Activated CD8-positive, alpha-beta memory T cell treated with anti-CD3 and anti-CD28 coated beads, Interleukin-2, amount 50 U/mL, for 24 hours (primary cell): Measurements from ENCODE around the gene UNC13A.

Source experiments
- DNase-seq: peaks from one replicate; pipeline ENCODE4 v3.0.0-alpha.2; 2020; ENCODE audit errors: extremely low read depth

Gene UNC13A

DNA sequence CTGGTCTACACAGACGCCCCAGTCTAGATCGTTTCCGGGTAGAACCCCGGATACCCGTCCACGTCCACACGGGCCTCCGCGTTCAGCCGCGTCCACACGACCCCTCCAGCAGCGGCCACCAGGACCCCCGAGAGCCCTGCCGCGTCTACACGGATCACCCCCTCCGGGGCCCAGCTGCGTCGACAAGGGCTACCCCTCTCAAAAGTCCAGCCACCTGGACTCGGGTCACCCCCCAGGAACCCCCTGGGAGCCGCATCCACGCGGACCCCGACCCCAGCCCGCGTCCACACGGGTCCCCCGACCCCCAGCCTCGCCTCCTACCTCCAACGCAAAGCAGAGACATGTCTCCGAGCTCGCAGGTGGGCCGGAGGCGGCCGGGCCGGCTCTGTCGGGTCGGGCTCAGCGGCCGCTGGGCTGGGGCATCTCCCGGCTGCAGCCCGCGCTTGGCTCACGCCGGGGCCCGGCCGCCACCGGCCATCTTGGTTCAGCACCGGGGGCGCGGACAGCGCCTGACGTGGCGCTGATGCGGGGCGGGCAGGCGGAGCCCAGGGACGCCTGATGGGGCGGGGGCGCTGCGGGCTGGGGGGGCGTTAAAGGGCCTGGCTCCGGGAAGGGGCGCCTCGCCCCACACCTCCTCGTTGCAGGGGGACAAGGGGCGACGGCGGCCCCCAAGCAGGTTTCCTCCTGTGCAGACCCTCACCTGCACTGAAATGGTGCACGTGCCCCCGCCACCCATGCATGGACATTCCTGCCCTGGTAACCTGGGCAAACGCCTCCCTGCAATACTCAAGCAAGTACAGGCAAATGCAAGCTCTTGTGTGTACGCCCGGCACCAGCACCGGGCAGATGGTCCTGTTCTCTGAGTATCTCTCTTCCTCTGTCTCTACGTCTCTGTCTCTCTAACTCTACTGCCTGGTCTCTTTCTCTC is at the start of gene UNC13A:
TSS of gene UNC13A (minus strand) at position 498 of the 928 bp plus-strand sequence. CDS start at position 343, 155 bp downstream.
- DNase-seq: peak; percentile 6

DNA sequence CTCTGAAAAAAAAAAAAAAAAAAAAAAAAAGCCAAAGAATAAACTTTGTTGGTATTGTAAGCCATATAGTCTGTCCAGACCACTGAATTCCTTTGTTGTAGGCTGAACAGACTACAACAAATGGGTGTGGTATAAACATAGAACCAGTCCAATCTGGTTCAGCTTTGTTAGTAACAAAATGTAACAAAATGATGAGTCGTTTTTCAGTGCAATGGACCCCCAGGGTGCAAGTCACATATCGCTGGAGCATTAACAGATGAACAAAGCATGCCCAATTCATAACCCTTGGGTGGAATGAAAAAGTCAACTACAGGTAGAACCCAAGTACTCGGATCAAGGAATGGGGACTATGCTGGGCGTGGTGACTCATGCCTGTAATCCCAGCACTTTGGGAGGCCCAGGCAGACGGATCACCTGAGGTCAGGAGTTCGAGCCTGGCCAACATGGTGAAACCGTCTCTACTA is 49.6 kb upstream of the UNC13A start:
- DNase-seq: no peak

DNA sequence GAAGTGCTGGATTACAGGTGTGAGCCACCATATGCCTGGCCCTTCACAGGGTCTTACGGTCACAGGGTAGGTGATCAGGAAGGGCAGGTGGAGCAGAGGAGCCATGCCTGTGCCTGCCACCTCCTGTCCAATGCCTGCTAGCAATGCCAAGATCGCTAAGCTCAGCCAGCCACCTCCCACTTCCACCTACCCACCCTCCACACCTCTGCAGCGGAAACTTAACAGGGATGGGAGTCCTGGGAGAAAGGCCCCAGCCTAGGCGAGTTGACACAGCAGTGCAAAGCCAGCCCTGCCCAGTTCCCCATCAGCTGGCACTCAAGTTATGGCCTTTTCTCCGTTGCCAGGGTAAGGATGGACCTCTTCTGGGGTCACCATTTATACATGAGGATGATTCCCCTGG is 47.3 kb upstream of the UNC13A start:
- DNase-seq: no peak

DNA sequence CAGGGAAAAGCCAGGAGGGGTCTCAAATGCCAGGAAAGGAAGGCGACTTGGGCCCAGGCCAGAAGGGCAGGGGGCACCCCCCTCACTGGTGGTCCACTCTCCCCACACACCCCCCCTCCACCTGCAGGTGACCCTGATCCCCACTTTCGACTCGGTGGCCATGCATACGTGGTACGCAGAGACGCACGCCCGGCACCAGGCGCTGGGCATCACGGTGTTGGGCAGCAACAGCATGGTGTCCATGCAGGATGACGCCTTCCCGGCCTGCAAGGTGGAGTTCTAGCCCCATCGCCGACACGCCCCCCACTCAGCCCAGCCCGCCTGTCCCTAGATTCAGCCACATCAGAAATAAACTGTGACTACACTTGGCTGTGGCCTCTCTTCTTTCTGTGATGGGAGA is 46.0 kb upstream of the UNC13A start:
- DNase-seq: no peak

DNA sequence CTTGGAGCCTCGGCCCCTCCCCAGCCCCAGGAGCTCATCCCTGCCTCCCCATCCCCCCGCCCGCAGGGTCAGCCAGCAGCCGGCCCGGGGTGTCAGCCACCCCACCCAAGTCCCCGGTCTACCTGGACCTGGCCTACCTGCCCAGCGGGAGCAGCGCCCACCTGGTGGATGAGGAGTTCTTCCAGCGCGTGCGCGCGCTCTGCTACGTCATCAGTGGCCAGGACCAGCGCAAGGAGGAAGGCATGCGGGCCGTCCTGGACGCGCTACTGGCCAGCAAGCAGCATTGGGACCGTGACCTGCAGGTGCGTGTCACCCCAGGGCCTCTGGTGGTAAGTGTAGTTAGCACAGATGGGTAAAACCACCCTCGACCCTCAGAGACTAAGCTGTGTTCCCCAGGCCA is 45.0 kb upstream of the UNC13A start:
- no peak for DNase-seq

DNA sequence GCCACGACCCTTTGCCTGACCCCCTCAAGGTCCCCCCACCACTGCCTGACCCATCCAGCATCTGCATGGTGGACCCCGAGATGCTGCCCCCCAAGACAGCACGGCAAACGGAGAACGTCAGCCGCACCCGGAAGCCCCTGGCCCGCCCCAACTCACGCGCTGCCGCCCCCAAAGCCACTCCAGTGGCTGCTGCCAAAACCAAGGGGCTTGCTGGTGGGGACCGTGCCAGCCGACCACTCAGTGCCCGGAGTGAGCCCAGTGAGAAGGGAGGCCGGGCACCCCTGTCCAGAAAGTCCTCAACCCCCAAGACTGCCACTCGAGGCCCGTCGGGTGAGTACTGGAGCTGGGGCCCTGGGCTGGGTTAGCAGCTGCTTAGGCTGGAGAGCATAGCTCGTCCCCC is 39.7 kb upstream of the UNC13A start:
- no peak for DNase-seq

DNA sequence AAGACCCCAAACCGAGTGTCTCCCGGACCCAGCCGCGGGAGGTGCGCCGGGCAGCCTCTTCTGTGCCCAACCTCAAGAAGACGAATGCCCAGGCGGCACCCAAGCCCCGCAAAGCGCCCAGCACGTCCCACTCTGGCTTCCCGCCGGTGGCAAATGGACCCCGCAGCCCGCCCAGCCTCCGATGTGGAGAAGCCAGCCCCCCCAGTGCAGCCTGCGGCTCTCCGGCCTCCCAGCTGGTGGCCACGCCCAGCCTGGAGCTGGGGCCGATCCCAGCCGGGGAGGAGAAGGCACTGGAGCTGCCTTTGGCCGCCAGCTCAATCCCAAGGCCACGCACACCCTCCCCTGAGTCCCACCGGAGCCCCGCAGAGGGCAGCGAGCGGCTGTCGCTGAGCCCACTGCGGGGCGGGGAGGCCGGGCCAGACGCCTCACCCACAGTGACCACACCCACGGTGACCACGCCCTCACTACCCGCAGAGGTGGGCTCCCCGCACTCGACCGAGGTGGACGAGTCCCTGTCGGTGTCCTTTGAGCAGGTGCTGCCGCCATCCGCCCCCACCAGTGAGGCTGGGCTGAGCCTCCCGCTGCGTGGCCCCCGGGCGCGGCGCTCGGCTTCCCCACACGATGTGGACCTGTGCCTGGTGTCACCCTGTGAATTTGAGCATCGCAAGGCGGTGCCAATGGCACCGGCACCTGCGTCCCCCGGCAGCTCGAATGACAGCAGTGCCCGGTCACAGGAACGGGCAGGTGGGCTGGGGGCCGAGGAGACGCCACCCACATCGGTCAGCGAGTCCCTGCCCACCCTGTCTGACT is 39.0 kb upstream of the UNC13A start:
- no peak for DNase-seq

DNA sequence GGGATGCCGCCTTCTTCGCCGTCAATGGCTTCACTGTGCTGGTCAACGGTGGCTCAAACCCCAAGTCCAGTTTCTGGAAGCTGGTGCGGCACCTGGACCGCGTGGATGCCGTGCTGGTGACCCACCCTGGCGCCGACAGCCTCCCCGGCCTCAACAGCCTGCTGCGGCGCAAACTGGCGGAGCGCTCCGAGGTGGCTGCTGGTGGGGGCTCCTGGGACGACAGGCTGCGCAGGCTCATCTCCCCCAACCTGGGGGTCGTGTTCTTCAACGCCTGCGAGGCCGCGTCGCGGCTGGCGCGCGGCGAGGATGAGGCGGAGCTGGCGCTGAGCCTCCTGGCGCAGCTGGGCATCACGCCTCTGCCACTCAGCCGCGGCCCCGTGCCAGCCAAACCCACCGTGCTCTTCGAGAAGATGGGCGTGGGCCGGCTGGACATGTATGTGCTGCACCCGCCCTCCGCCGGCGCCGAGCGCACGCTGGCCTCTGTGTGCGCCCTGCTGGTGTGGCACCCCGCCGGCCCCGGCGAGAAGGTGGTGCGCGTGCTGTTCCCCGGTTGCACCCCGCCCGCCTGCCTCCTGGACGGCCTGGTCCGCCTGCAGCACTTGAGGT is 38.1 kb upstream of the UNC13A start:
- no peak for DNase-seq

DNA sequence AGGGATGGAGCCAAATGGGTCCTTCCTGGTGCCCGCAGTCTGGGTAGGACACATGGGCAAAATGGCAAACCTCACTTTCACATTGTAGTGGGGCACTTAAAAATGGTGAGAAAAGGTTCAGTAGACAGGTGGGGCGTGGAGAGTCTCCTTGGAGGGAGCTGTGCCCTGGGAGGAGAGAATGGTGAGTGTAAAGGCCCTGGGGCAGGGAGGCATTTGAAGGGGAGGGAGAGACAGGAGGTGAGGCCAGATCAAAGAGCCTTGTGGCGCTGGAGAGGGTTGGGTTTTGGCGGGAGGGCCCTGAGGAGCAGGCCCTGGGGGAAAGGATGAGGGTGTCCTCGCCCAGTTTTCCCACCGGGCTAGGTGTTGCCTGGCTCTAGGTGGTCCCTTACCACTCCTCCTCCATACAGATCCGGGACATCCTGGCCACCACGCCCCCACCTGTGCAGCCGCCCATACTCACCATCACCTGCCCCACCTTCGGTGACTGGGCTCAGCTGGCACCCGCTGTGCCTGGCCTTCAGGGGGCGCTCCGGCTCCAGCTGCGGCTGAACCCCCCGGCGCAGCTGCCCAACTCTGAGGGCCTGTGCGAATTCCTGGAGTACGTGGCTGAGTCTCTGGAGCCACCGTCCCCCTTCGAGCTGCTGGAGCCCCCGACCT is 37.4 kb upstream of the UNC13A start:
- DNase-seq: no peak

DNA sequence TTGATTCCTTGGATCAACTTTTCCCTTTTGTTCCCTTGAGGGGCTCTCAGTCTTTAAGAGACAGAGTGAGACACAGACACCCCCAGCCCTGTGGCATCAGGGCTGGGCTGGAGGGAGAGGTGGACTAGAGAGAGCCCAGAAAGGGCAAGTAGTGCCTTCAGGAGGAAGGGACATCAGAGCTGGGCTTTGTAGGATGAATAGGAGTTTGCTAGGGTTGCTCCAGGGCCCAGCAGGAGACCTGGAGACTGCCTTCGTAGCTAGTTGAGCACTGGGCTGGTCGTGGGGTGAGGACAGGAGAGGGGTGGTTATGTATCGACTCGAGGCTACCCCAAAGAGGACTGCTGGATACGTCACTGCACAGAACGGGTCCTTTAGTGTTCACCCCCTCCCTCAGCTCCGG is 36.5 kb upstream of the UNC13A start:
- no peak for DNase-seq

DNA sequence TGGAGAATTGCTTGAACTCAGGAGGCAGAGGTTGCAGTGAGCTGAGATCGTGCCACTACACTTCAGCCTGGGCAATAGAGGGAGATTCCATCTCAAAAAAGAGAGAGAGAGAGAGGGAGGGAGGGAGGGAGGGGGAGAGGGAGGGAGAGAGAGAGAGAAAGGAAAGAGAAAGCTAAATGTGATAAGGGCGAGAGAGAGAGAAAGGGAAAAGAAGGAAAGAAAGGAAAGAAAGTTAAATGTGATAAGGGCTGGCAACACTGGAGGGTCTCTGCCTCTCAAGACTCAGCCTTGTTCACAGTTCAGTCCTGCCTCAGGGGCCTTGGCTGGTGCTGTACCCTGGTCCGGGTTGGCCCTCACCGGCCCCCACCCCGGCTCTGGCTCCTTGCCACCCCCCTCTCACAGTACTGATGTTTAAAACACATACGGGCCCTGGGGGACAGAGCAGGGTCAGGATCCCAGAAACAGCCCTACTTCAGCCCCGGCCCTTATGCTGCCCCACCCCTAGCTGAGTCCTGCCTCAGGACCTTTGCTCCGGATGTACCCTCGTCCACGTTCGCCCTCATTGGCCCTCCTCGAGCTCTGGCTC is 34.6 kb upstream of the UNC13A start:
- no peak for DNase-seq

DNA sequence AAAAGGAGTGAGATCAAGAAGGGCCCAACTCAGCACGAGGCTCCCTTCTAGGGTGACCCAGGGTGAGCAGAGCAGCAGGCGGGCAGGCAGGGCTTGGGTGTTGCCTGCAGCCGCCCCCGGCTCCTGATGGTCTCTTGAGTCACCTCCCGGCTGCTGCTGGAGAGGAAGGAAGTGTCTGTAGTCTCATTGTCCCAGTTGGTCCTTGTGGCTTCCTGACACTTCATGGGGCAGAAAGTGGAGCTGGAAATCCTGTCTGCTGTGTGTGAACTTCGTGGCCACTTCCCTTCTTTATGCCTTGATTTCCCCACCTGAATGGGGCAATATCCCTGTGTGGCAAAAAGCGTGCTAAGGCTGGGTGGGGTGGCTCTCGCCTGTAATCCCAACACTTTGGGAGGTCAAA is 33.7 kb upstream of the UNC13A start:
- DNase-seq: no peak

DNA sequence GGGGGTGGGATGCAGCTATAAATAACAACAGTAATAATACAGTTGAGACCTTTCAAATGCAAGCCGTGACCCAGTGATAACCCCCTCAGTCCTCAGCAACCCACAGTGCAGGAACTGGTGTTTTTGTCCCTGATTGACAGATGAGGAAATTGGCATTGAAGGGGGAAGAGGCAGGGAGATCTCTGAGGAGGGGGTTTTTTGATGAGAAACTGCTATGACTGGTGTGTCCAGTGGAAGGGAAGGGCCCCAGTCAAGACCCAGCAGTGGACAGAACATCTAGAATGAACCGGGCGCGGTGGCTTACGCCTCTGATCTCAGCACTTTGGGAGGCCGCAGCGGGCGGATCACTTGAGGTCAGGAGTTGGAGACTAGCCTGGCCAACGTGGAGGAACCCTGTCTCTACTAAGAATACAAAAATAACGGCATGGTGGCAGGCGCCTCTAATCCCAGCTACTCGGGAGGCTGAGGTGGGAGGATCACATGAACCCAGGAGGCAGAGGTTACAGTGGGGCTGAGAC is 33.0 kb upstream of the UNC13A start:
- no peak for DNase-seq

DNA sequence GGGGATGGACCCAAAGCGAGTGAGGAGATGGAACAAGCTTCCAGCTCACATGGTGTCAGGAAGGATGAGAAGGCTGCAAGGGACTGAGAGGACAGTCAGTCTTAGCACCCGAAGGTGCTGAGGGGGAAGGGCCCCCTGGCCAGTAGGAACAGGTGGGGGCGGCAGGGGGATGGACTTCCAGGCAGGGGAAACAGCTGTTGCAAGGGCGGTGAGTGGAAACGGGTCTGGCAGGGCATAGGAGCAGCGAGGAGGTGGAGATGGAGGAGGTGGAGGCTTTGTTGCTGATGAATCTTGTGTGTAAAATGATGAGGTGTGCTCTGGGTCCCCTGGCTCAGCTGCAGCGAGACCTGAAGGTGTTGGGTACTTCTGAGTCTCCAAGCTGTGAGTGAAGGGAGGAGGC is 32.3 kb upstream of the UNC13A start:
- DNase-seq: no peak

DNA sequence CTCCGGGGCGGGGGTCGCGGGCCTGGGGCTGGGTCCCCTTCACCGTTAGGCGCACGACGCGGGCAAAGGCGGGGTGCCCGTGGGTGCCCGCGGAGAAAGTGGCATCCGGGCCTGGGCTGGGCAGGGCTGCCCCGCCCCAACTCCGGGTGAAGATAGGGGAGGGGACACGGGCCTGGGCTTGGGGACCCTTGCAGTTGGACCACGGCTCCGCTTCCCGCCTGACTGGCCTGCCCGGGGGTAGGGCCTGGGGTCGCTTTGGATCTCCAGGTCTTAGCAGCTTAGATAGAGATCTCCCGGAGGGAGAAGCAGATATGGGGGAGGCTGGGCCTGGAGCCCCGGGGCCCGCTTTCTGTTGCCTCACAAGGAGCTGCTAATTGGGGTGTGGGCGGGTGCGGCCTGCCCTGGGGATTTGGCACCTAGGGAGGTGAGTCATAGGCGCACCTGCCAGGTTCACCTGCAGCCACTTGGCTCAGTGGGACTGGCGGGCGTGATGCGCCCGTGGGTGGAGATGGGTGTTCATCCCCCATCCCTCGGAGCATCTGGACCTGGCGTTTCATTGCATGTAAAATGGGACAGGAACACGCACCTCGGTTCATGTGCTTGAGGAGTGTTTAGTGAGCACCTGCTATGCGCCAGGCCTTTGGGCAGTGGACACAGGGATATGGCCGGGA is 31.7 kb upstream of the UNC13A start:
- no peak for DNase-seq

DNA sequence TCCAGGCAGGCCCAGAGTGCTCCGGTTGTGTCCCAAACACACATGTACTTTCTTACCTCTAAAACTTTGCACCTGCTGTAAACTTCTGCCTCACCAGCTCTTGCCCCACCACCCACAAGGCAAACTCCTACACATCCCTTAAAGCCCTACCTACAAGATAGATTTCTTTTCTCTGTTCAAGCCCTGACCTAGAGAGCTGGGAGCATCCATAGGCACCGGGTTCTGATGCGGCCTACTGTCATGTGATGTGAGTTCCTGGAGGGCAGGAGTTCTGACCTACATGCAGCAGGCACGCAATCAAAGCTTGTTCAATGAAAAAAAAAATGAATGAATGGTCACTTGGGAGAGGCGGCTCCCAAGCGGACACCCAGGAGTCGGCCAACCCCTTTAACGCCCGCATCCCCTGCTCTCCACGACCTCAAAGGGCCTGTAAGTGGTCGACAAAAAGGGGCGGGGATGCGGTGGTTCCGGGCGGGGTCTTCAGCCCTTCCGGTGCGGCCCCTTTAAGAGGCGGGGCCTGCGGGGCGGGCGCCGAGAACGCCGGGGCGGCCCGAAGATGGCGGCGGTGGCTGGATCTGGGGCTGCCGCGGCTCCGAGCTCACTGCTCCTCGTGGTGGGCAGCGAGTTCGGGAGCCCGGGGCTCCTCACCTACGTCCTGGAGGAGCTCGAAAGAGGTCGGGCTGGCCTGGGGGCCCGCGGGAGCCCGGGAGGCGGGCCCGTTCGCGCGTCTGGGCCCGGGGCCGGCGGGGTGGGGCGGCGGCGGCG is 31.0 kb upstream of the UNC13A start, which contains the start of gene MAP1S:
TSS of gene MAP1S (plus strand) at position 534 of the 765 bp plus-strand sequence. CDS start at position 557, 23 bp downstream.
- DNase-seq: peak; percentile 15

DNA sequence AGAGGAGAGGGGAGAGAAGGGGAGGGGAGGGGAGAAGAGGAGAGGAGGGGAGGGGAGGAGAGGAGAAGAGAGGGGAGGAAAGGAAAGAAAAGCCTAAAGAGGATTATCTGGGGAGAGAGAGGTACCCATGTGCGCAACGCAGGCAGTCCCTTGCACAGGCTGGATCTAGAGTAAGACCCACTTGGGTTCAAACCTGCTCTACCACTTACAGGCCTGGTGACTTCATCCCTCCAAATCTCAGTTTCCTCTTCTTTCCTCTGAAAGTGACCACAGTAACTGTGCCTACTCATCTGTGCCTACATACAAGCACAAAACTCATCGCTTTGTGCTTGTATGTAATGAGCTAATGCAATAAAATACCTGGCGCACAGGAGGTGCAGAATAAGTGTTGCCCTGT is 30.4 kb upstream of the UNC13A start:
- no peak for DNase-seq

DNA sequence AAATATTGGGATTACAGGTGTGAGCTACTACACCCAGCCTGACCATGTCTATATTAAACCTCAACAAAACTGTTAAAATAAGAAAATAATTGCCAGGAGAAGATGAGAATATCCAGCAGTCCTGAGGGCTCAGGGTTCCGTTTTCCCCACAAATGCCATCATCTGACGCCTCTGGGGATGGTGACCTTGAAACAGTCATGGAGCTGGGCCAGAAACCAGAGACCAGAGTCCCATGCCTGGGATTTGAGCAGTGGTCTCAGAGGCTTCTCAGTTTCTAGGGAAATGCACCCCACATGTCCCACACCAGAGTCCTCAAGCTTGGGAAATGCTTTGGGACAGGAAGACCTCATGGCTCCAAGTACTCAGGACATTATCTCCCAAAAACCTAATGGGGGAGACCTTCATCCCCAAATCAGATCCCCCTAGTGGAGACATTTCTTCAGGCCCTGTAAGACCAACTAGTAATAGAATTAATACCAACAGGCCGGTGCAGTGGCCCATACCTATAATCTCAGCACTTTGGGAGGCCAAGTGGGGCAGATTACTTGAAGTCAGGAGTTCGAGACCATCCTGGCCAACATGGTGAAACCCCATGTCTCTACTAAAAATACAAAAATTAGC is 28.3 kb upstream of the UNC13A start:
- no peak for DNase-seq

DNA sequence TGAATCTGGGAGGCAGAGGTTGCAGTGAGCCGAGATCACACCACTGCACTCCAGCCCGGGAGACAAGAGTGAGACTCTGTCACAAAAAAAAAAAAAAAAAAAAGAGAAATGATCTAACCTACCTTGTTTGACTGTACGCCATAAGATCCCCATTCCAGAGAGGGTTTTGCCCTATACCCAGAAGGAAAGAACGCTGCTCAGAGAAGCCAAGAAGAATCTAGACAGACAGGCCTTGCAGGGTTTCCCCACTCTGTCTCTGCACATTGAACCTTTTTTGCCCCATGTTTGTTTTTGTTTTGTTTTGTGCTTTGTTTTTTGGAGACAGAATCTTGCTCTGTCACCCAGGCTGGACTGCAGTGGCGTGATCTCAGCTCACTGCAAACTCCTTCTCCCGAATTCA is 23.7 kb upstream of the UNC13A start:
- DNase-seq: no peak
